ENCODE measurements around the gene NOL4L.

Gene NOL4L

DNA sequence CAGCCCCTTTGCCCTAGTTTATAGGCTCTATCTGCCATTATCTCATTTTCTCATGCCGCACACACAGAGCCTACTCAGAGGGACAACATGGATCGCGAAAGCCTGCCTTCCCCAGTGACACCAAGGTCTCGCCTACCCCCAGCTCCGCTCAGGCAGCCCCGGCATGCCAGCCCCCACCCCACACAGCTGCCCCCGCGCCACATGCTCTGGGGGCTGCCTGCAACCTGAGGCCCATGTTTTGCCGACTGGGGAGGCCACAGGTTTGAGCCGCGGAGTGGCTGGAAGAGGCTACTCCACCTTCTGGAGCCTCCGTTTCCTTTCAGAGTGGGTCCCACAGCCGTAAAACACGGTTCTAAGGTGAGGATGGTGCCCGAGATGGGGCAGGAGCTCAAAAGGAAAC, 124.9 kb downstream of the NOL4L start:
- Histone ChIP-seq H3K9ac (ENCODE audit: low read length) (no peak overlapping the region), H3K27me3 (ENCODE audit: low read length) (no peaks in the 10 kb centered on the region), H4K20me1 (ENCODE audit: low read depth, low read length) (no peaks in the 10 kb centered on the region), H3K9me2 (replicated peaks; ENCODE audit: insufficient read depth, low read length) (no peaks in the 10 kb centered on the region), H3K4me2 (ENCODE audit: low read depth, low read length, poor library complexity, severe bottlenecking) (no peak overlapping the region), H2AFZ (ENCODE audit: low read depth, low read length, severe bottlenecking) (no peak overlapping the region), H3K36me3 (ENCODE audit: low read length) (no peaks in the 10 kb centered on the region), H3F3A (ENCODE audit: insufficient read depth) (no peaks in the 10 kb centered on the region), H3K9me3 (ENCODE audit: insufficient read depth, low read length) (no peaks in the 10 kb centered on the region), H3K79me2 (ENCODE audit: insufficient read depth, low read length) (no peaks in the 10 kb centered on the region), H3K4me3 (ENCODE audit: insufficient read depth, low read length, poor library complexity, severe bottlenecking) (no peak overlapping the region), H3K27ac (ENCODE audit: low read depth, low read length) (no peak overlapping the region)
- TF ChIP-seq, protein P1, sequence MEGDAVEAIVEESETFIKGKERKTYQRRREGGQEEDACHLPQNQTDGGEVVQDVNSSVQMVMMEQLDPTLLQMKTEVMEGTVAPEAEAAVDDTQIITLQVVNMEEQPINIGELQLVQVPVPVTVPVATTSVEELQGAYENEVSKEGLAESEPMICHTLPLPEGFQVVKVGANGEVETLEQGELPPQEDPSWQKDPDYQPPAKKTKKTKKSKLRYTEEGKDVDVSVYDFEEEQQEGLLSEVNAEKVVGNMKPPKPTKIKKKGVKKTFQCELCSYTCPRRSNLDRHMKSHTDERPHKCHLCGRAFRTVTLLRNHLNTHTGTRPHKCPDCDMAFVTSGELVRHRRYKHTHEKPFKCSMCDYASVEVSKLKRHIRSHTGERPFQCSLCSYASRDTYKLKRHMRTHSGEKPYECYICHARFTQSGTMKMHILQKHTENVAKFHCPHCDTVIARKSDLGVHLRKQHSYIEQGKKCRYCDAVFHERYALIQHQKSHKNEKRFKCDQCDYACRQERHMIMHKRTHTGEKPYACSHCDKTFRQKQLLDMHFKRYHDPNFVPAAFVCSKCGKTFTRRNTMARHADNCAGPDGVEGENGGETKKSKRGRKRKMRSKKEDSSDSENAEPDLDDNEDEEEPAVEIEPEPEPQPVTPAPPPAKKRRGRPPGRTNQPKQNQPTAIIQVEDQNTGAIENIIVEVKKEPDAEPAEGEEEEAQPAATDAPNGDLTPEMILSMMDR (IDR thresholded peaks at IDR 0.05; ENCODE audit: insufficient read depth, low read length, poor library complexity, severe bottlenecking), result no peak
- TF ChIP-seq EZH2phosphoT487 (conservative IDR thresholded peaks at IDR 0.05; ENCODE audit: low read length), result no peak

DNA sequence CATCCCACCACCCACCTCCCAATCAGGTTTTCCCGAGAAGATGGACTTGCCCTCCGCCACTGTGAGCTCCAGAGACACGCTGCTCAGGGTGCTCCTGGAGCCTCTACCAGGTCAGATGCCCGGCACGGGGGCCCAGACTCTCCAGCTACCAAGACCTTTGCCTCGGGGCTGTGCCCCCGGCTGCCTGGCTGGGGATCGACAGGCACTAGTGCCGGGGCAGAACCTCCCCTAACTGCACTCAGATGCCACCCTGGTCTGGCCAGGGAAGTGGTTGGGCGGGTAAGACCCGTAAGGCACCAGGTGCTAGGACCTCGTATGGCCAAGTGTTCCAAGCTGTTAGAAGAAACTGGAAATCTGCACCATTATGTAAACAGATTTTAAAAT, 126.3 kb downstream of the NOL4L start:
- H3F3A ChIP-seq (ENCODE audit: insufficient read depth), result no peaks in the 10 kb centered on the region
- H3K27me3 ChIP-seq (ENCODE audit: low read length), result no peaks in the 10 kb centered on the region
- no peaks in the 10 kb centered on the region for H3K9me3 ChIP-seq (ENCODE audit: insufficient read depth, low read length)
- H3K9ac ChIP-seq (ENCODE audit: low read length), result no peak overlapping the region
- no peak overlapping the region for H2AFZ ChIP-seq (ENCODE audit: low read depth, low read length, severe bottlenecking)
- H4K20me1 ChIP-seq (ENCODE audit: low read depth, low read length), result no peaks in the 10 kb centered on the region
- no peaks in the 10 kb centered on the region for H3K9me2 ChIP-seq (replicated peaks; ENCODE audit: insufficient read depth, low read length)
- H3K27ac ChIP-seq (ENCODE audit: low read depth, low read length), result no peak overlapping the region
- H3K79me2 ChIP-seq (ENCODE audit: insufficient read depth, low read length), result no peaks in the 10 kb centered on the region
- H3K36me3 ChIP-seq (ENCODE audit: low read length), result no peaks in the 10 kb centered on the region
- no peak overlapping the region for H3K4me2 ChIP-seq (ENCODE audit: low read depth, low read length, poor library complexity, severe bottlenecking)
- no peak overlapping the region for H3K4me3 ChIP-seq (ENCODE audit: insufficient read depth, low read length, poor library complexity, severe bottlenecking)
- TF ChIP-seq EZH2phosphoT487 (conservative IDR thresholded peaks at IDR 0.05; ENCODE audit: low read length), result no peak
- TF ChIP-seq, protein P1 (IDR thresholded peaks at IDR 0.05; ENCODE audit: insufficient read depth, low read length, poor library complexity, severe bottlenecking), result no peak

- Histone ChIP-seq H3K9me3 (ENCODE audit: insufficient read depth, low read length) (no peaks in the 10 kb centered on the region), H2AFZ (ENCODE audit: low read depth, low read length, severe bottlenecking) (no peak overlapping the region), H3K4me2 (ENCODE audit: low read depth, low read length, poor library complexity, severe bottlenecking) (no peak overlapping the region), H3K27me3 (ENCODE audit: low read length) (no peaks in the 10 kb centered on the region), H3K79me2 (ENCODE audit: insufficient read depth, low read length) (no peaks in the 10 kb centered on the region), H3K9me2 (replicated peaks; ENCODE audit: insufficient read depth, low read length) (no peaks in the 10 kb centered on the region), H4K20me1 (ENCODE audit: low read depth, low read length) (no peaks in the 10 kb centered on the region), H3F3A (ENCODE audit: insufficient read depth) (no peaks in the 10 kb centered on the region), H3K36me3 (ENCODE audit: low read length) (no peaks in the 10 kb centered on the region), H3K4me3 (ENCODE audit: insufficient read depth, low read length, poor library complexity, severe bottlenecking) (no peak overlapping the region), H3K27ac (ENCODE audit: low read depth, low read length) (no peak overlapping the region), H3K9ac (ENCODE audit: low read length) (no peak overlapping the region)
- TF ChIP-seq, protein P1 (IDR thresholded peaks at IDR 0.05; ENCODE audit: insufficient read depth, low read length, poor library complexity, severe bottlenecking), result no peak
- TF ChIP-seq EZH2phosphoT487 (conservative IDR thresholded peaks at IDR 0.05; ENCODE audit: low read length), result no peak
Measured at GRCh38 chr20:32458061-32458836, 126.9 kb downstream of the NOL4L start.
